AG09319 (cell line): ENCODE measurements around the gene GRIN1.

Source experiments
- DNase-seq: peaks from one replicate; pipeline ENCODE4 v3.0.0-alpha.2; 2010; ENCODE audit warnings: low read depth; ENCODE audit errors: extremely low read depth
- TF ChIP-seq, protein P1 (sequence below): IDR thresholded peaks from 2 replicates; pipeline ENCODE4 v1.5.1; 2011; ENCODE audit warnings: low read depth, mild to moderate bottlenecking, inconsistent platforms, low read length, moderate library complexity

The GRIN1 gene

GRCh38 chr9:137214620-137215019 is 75.7 kb downstream of the GRIN1 start:
- no peak for DNase-seq
- TF ChIP-seq, protein P1, sequence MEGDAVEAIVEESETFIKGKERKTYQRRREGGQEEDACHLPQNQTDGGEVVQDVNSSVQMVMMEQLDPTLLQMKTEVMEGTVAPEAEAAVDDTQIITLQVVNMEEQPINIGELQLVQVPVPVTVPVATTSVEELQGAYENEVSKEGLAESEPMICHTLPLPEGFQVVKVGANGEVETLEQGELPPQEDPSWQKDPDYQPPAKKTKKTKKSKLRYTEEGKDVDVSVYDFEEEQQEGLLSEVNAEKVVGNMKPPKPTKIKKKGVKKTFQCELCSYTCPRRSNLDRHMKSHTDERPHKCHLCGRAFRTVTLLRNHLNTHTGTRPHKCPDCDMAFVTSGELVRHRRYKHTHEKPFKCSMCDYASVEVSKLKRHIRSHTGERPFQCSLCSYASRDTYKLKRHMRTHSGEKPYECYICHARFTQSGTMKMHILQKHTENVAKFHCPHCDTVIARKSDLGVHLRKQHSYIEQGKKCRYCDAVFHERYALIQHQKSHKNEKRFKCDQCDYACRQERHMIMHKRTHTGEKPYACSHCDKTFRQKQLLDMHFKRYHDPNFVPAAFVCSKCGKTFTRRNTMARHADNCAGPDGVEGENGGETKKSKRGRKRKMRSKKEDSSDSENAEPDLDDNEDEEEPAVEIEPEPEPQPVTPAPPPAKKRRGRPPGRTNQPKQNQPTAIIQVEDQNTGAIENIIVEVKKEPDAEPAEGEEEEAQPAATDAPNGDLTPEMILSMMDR = no peak

GRCh38 chr9:137215196-137215986 is 76.4 kb downstream of the GRIN1 start:
- TF ChIP-seq, protein P1 = no peak
- no peak for DNase-seq

GRCh38 chr9:137216188-137216965 is 77.4 kb downstream of the GRIN1 start:
- TF ChIP-seq, protein P1 = no peak
- DNase-seq = no peak

- TF ChIP-seq, protein P1 = no peak
- DNase-seq = no peak
Observed at GRCh38 chr9:137217276-137218211, 78.6 kb downstream of the GRIN1 start.

DNA sequence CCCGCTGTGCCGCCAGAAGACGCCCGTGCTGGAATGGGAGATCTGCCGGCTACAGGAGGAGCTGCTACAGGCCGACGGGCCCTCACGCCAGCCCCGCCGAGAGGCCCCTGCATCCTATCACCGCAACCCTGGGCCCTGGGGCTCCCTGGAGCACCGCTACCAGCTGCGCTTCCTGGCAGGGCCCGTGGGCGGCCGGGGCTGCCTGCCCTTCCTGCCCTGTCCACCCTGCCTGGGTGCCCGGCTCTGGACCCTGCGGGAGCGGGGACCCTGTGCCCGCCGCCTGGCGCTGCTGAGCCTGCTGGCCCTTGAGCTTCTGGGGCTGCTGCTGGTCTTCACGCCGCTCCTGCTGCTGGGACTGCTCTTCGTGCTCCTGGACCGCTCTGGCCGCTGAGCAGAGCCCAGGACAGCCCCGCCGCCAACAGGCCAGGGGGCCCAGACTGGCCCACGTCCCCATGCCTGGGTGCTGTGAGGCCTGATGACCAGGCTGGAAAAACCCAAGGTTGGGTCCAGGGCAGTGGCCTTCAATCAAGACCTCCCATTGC is 79.3 kb downstream of the GRIN1 start:
- TF ChIP-seq, protein P1 = no peak
- no peak for DNase-seq
